ENCODE data around the gene SUGCT. TPM values are rescaled to one million over a fixed set of nuclear protein-coding genes. Genes with fewer than 3 reads are reported as not detected.

Gene SUGCT
- total and polyA plus RNA-seq, 9 of the 15 experiments (the other 6 are each of a cell fraction or from before 2014, with no cell fraction given): 0.58 to 2.5 (median 1.4) TPM

GRCh38 chr7:40795607-40796006, 660.8 kb downstream of the SUGCT start:
- H2AFZ ChIP-seq (ENCODE audit: low read depth, low read length): no peak overlapping the region
- TF ChIP-seq PRDM10 (IDR thresholded peaks at IDR 0.05; ENCODE audit: partially characterized antibody) (no peak), CHD2 (IDR thresholded peaks at IDR 0.05; ENCODE audit: low read depth, low read length) (no peak)
- in situ Hi-C loops (cut with MboI): no loop called here
- intact Hi-C loops (cut with micrococcal nuclease): no loop called here
- no peak overlapping the region for H3K4me2 ChIP-seq (ENCODE audit: insufficient read depth, low read length)
- H3K79me2 ChIP-seq (ENCODE audit: control insufficient read depth, insufficient read depth, low read length): no peaks in the 10 kb centered on the region
- no peaks in the 10 kb centered on the region for H3K36me3 ChIP-seq (ENCODE audit: control insufficient read depth, insufficient read depth, low read length)
- H3K27me3 ChIP-seq (ENCODE audit: control insufficient read depth in 2 of 2, insufficient read depth in 2 of 2, low read length in 2 of 2): no peaks in the 10 kb centered on the region
- no peak overlapping the region for H3K4me3 ChIP-seq
- no peak overlapping the region for H3K9ac ChIP-seq (ENCODE audit: insufficient read depth in 1 of 2, low read depth in 2 of 2, low read length in 2 of 2)
- DNase-seq (ENCODE audit: extremely low read depth in 1 of 4, low spot score in 3 of 4) (no peak), ATAC-seq (no peak), FAIRE-seq (no peak)
- no peak overlapping the region for H3K27ac ChIP-seq (ENCODE audit: extremely low read depth, low read depth, low read length)
- whole genome bisulfite sequencing (ENCODE audit: insufficient coverage, low coverage, missing lambda C conversion rate): 8% methylated on average over 1 of the region's 1 CpG
- BruUV-seq (replicated peaks): no TSS peak
- H4K20me1 ChIP-seq (replicated peaks; ENCODE audit: control insufficient read depth, insufficient read depth, low read length): no peaks in the 10 kb centered on the region
- H3K9me1 ChIP-seq (ENCODE audit: control insufficient read depth, insufficient read depth, low read length): no peaks in the 10 kb centered on the region
- ChIA-PET POLR2A (no interaction called here), CTCF (ENCODE audit: low intra/inter-chr PET ratio) (no interaction called here)
- no peaks in the 10 kb centered on the region for H3K4me1 ChIP-seq (replicated peaks in 1 of 2; ENCODE audit: control insufficient read depth in 2 of 2, insufficient read depth in 2 of 2, low read length in 2 of 2)
- H3K9me3 ChIP-seq (replicated peaks; ENCODE audit: control insufficient read depth, insufficient read depth, low read depth, low read length): no peaks in the 10 kb centered on the region

GRCh38 chr7:40796723-40797122, 661.9 kb downstream of the SUGCT start:
- Histone ChIP-seq H3K9me3 (replicated peaks; ENCODE audit: control insufficient read depth, insufficient read depth, low read depth, low read length) (0 out of 2 replicates have a peak, but pooled peaks cover 2% of the 10 kb centered on the region), H3K79me2 (ENCODE audit: control insufficient read depth, insufficient read depth, low read length) (no peaks in the 10 kb centered on the region), H3K9ac (ENCODE audit: insufficient read depth in 1 of 2, low read depth in 2 of 2, low read length in 2 of 2) (no peak overlapping the region), H3K4me2 (ENCODE audit: insufficient read depth, low read length) (no peak overlapping the region), H2AFZ (ENCODE audit: low read depth, low read length) (no peak overlapping the region), H3K27ac (ENCODE audit: extremely low read depth, low read depth, low read length) (no peak overlapping the region), H3K27me3 (ENCODE audit: control insufficient read depth in 2 of 2, insufficient read depth in 2 of 2, low read length in 2 of 2) (no peaks in the 10 kb centered on the region), H3K9me1 (ENCODE audit: control insufficient read depth, insufficient read depth, low read length) (no peaks in the 10 kb centered on the region), H3K4me3 (no peak overlapping the region), H3K36me3 (ENCODE audit: control insufficient read depth, insufficient read depth, low read length) (no peaks in the 10 kb centered on the region), H4K20me1 (replicated peaks; ENCODE audit: control insufficient read depth, insufficient read depth, low read length) (no peaks in the 10 kb centered on the region), H3K4me1 (replicated peaks in 1 of 2; ENCODE audit: control insufficient read depth in 2 of 2, insufficient read depth in 2 of 2, low read length in 2 of 2) (no peaks in the 10 kb centered on the region)
- ChIA-PET CTCF (ENCODE audit: low intra/inter-chr PET ratio) (no interaction called here), POLR2A (no interaction called here)
- no TSS peak for BruUV-seq (replicated peaks)
- DNase-seq (ENCODE audit: extremely low read depth in 1 of 4, low spot score in 3 of 4): no peak
- no peak for ATAC-seq
- no peak for FAIRE-seq
- 0% methylated on average over 1 of the region's 1 CpG for WGBS (ENCODE audit: insufficient coverage, low coverage, missing lambda C conversion rate)
- intact Hi-C loops (cut with micrococcal nuclease): no loop called here
- in situ Hi-C loops (cut with MboI): no loop called here
- TF ChIP-seq LCOR (CRISPR knock-in tag; IDR thresholded peaks at IDR 0.05) (no peak), PRDM10 (IDR thresholded peaks at IDR 0.05; ENCODE audit: partially characterized antibody) (no peak), NCOA6 (IDR thresholded peaks at IDR 0.05) (no peak), WHSC1 (IDR thresholded peaks at IDR 0.05; ENCODE audit: low read length) (no peak), ZNF280B (CRISPR knock-in tag; IDR thresholded peaks at IDR 0.05) (no peak)

Measured in K562 (cell line).